HG02678 (cell line): ENCODE measurements around the gene ZNF518A.

Experiments
- ATAC-seq: cut with Tn5 transposase; IDR thresholded peaks from one replicate; pipeline ENCODE4 v1.9.1; 2021; ENCODE audit warnings: mild to moderate bottlenecking, moderate library complexity; ENCODE audit not compliant: unreplicated experiment

ZNF518A gene, protein sequence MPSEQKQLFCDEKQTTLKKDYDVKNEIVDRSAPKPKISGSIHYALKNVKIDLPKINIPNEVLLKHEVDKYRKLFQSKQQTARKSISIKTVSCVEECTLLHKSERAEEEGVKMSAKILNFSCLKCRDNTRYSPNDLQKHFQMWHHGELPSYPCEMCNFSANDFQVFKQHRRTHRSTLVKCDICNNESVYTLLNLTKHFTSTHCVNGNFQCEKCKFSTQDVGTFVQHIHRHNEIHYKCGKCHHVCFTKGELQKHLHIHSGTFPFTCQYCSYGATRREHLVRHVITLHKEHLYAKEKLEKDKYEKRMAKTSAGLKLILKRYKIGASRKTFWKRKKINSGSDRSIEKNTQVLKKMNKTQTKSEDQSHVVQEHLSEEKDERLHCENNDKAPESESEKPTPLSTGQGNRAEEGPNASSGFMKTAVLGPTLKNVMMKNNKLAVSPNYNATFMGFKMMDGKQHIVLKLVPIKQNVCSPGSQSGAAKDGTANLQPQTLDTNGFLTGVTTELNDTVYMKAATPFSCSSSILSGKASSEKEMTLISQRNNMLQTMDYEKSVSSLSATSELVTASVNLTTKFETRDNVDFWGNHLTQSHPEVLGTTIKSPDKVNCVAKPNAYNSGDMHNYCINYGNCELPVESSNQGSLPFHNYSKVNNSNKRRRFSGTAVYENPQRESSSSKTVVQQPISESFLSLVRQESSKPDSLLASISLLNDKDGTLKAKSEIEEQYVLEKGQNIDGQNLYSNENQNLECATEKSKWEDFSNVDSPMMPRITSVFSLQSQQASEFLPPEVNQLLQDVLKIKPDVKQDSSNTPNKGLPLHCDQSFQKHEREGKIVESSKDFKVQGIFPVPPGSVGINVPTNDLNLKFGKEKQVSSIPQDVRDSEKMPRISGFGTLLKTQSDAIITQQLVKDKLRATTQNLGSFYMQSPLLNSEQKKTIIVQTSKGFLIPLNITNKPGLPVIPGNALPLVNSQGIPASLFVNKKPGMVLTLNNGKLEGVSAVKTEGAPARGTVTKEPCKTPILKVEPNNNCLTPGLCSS (N-terminal part only)

GRCh38 chr10:96129387-96130325 is at the start of gene ZNF518A:
Gene ZNF518A, plus strand, starts transcription at chr10:96130297. Its CDS starts 26,026 bp downstream, at chr10:96156323.
- peak; percentile 73 for ATAC-seq

DNA sequence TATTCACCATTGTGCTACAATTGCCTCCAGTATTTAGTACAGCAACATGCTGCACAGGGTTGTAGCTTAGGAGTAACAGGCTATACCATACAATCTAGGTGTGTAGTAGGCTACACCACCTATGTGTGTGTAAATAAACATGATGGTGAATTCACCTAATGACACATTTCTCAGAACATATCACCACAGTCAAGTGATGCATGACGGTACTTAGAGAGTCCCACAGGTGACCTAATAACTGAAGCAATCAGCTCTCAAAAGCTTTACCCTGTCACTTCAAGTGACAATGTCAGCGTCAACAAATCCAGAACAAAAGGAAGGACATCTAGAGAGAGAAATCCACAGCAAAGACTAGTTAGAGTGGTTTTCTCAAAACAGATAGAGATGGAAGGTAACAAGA is 47.9 kb upstream of the ZNF518A start:
- ATAC-seq, result no peak

DNA sequence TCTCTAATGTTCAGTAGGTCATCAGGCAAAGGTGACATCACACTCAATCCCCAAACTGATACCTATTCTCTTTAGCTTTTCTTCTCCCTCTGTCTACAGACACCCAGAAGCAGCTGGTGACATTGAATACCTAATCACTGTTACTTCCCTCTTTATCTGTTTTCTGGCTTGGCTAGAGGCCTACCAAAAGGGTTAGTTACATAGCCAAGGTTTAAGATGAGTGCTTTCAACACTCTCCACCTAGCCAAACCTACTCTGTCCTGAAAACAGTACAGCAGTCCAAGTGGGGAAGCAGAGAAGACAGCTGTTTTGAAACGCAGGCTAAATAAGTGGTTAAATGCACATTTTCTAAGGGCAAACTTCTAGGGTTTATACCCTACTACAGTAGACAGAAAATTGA is 47.3 kb upstream of the ZNF518A start:
- no peak for ATAC-seq

DNA sequence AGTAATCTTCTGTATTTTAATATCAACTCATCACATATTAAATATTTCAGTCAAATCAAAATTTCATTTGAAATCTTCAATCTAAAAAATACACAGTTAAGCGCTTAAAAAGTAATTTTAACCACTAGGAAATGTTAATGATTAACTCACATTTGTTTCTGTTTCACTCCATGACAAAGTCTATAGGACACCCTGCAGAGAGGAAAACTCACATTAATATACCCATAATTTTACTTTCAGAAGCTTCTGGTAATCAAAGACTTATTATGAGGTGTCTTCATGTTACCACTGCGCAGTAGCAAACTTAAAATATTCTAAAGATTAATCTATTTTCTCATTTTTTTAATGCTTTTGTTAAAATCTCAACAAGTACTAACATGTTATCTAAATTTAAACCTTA is 41.0 kb upstream of the ZNF518A start:
- ATAC-seq, result no peak

DNA sequence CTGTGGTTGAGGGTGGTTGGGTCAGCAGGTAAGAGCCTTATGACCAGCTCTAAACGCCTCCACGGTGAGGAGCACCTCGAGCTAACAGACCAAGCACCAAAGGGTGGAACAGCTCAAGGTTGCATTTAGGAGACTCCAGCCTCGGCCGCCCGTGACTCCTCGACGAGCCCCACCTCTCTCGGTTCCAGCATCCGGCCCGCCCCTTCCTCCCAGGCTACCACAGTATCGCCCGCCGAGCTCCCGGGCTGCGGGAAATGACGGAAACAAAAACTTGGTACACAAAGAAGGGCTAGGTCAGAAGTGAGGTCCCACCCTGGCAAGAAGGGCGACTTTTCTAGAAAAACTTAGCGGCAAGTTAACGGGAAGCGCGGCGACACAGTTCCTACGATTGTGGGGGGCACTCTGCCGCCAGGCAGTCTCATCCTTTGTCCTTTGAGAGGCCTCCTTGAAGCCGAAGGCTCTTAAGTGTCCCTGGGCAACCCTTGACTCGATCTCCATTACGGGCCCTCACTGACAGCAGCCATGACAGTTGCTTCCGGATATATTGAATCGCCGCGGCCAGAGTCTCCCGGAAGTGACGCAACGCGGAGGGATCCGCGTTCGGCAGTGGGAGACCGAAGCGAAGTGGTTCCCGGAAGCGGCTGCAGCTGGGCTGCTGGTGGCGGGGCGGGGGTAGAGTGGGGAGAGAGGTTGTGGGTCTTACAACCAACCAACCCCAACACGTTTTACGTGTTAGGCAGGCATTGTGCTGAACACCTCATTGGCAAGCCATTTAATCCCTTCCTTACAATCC is 40.2 kb upstream of the ZNF518A start:
- ATAC-seq, result peak; percentile 90

GRCh38 chr10:96090463-96090800 is 39.7 kb upstream of the ZNF518A start:
- no peak for ATAC-seq

- ATAC-seq, result no peak
These were observed 36.9 kb upstream of the ZNF518A start for GRCh38 chr10:96092999-96093767.

DNA sequence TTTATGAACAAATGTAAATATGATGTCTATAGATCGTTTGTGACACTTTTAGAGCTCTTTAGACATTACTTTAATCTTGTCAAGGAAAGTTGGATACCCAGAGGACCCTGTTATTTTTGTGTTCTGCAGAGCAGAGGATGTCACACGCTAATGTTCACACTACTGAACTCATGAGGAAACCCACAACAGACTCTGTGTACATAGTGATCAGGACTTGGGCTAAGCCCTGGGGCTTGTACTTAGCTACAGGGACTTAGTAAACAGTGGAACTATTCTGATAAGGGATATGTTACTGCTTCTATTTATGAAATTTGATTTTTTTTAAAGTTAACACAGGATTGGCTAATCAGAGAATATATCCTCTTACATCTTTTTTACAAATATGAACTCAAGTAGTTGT is 36.1 kb upstream of the ZNF518A start:
- ATAC-seq, result no peak

GRCh38 chr10:96096958-96097357 is 33.1 kb upstream of the ZNF518A start:
- no peak for ATAC-seq

GRCh38 chr10:96097865-96098264 is 32.2 kb upstream of the ZNF518A start:
- no peak for ATAC-seq

DNA sequence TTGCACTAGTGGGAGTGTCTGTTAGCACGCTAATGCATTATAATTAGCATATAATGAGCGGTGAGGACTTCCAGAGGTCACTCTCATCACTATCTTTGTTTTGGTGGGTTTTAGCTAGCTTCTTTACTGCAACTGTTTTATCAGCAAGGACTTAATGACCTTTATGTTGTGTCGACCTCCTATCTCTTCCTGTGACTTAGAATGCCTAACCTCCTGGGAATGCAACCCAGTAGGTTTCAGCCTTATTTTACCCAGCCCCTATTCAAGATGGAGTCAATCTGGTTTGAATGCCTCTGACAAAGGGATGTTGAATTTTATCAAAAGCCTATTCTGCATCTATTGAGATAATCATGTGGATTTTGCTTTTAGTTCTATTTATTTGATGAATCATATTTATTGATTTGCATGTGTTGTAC is 22.5 kb upstream of the ZNF518A start:
- ATAC-seq, result no peak

- no peak for ATAC-seq
These were observed 17.6 kb upstream of the ZNF518A start for GRCh38 chr10:96112531-96112930.

DNA sequence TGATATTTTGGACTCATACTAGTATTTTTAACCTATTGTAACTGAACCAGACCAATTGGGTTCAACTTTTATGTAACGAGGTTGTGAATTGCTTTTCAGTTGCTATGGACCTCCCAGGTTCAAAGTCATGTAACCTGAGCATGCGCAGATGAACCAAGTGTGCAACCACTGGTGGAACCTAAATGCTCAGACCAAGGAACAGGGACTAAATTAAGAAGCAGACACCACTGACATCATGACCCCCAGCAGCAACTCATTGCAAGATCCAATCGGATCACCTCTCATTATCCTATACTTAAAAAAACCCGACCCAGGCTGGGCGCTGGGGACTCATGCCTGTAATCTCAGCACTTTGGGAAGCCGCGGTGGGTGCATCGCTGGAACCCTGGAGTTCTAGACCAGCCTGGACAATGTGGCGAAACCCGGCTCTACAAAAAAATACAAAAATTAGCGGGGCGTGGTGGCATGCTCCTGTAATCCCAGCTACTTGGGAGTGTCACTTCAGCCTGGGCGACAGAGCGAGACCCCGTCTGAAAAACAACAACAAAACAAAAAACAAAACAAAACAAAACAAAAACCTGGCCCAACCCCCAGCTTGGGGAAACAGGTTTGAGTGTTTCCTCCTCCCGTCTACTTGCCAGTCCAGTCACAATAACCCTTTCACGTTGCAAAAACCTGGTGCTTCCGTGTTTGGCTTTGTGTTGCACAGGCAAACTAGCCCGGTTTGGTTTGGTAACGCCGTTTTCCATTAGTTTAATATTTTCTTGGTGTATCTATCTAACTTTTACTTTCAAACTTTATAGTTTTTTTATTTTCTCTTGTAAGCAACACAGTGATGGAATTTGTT is 11.3 kb upstream of the ZNF518A start:
- no peak for ATAC-seq

DNA sequence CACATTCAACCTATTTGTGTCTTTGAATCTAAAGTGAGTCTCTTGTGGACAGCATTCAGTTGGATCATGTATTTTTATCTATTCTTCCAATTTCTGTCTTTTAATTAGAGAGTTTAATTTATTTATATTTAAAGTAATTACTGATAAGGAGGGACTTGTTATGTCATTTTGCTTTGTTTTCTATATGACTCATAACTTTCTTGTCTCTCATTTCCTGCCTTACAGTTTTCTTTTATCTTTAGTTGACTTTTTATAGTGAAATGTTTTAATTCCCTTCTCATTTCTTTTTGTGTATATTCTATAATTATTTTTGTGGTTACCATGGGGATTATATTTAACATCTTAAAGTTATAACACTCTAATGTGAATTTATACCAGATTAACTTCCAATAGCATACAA is 7.3 kb upstream of the ZNF518A start:
- ATAC-seq, result no peak

GRCh38 chr10:96124230-96125141 is 5.6 kb upstream of the ZNF518A start:
- ATAC-seq, result no peak

DNA sequence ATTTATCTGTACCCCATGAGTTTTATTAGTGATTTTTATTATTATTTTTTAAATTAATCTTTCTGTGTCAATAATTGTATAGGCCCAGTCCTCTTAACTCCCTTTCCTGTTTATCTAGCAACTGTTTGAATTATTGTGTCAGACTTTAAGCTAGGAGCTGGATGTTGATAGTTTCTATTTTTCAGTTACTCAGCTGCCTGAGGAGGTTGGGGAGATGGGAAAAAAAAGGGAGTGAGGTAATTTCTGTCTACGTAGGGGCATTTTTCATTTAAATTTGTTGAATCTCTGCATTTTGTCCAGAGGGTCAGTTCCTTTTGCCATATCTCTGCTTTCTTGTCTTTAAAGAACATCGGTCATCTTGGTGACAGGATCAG is 5.0 kb upstream of the ZNF518A start:
- no peak for ATAC-seq

- ATAC-seq, result peak; percentile 64
These were observed 364 bp downstream of the ZNF518A start for GRCh38 chr10:96130326-96130995.
